OCI-LY3 (cell line): Measurements from ENCODE around the gene DOCK6.

Experiments
- EZH2phosphoT487 ChIP-seq: fragments of 200-600 bp; shearing (Covaris generic); IDR thresholded peaks from 2 replicates; pipeline ENCODE4 v1.6.1; 2018; ENCODE audit warnings: antibody characterized with exemption, mixed run types, low read depth
- TF ChIP-seq, protein P1 (sequence below): fragments of 200-600, 300-600 bp; sonication (generic); IDR thresholded peaks from 2 replicates; pipeline ENCODE4 v1.5.1; 2014; ENCODE audit warnings: antibody characterized with exemption, low read length, low read depth

DNA sequence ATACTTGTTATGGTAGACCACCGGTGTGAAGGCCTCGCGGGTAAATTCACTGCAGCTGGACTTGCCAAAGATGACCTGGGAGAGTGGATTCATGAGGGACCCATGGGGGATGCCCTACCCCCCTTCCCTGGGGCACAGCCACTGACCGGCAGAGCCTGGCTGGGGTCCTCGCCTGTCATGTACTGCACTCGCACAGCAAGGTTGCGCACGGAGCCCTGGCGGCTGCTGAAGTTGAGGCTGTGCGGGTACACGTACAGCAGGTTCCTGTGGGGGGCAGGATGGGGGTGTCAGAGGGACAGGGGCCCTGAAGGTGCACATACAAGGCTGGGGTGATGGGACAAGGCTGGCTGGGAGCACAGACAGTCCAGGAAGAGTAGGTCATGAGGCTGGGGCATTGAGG lies 24.3 kb downstream of the DOCK6 start:
- TF ChIP-seq, protein P1, sequence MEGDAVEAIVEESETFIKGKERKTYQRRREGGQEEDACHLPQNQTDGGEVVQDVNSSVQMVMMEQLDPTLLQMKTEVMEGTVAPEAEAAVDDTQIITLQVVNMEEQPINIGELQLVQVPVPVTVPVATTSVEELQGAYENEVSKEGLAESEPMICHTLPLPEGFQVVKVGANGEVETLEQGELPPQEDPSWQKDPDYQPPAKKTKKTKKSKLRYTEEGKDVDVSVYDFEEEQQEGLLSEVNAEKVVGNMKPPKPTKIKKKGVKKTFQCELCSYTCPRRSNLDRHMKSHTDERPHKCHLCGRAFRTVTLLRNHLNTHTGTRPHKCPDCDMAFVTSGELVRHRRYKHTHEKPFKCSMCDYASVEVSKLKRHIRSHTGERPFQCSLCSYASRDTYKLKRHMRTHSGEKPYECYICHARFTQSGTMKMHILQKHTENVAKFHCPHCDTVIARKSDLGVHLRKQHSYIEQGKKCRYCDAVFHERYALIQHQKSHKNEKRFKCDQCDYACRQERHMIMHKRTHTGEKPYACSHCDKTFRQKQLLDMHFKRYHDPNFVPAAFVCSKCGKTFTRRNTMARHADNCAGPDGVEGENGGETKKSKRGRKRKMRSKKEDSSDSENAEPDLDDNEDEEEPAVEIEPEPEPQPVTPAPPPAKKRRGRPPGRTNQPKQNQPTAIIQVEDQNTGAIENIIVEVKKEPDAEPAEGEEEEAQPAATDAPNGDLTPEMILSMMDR: no peak
- TF ChIP-seq EZH2phosphoT487: no peak
